HG02610 (cell line): ENCODE results near the gene IL22RA1.

ENCODE experiments used
- ATAC-seq: cut with Tn5 transposase; IDR thresholded peaks from one replicate; pipeline ENCODE4 v1.9.1; 2021; ENCODE audit warnings: mild to moderate bottlenecking, moderate library complexity; ENCODE audit not compliant: unreplicated experiment

The IL22RA1 gene

GRCh38 chr1:24117132-24117531 is 25.8 kb downstream of the IL22RA1 start:
- ATAC-seq, result no peak

- ATAC-seq, result no peak
Measured at GRCh38 chr1:24114753-24115152, 28.2 kb downstream of the IL22RA1 start.

- no peak for ATAC-seq
Measured at GRCh38 chr1:24113641-24114033, 29.3 kb downstream of the IL22RA1 start.

- ATAC-seq, result no peak
Measured at GRCh38 chr1:24111996-24112779, 30.8 kb downstream of the IL22RA1 start, which contains the start of gene MYOM3. MYOM3 (minus strand) TSS chr1:24112135; CDS start chr1:24108636, 3,499 bp downstream.

- no peak for ATAC-seq
Measured at GRCh38 chr1:24111262-24111995, 31.5 kb downstream of the IL22RA1 start.

- ATAC-seq, result no peak
Measured at GRCh38 chr1:24110642-24111261, 32.2 kb downstream of the IL22RA1 start.

GRCh38 chr1:24109686-24110475 is 33.1 kb downstream of the IL22RA1 start:
- ATAC-seq, result no peak

GRCh38 chr1:24109166-24109483 is 33.8 kb downstream of the IL22RA1 start:
- no peak for ATAC-seq

GRCh38 chr1:24108334-24109165 is 34.4 kb downstream of the IL22RA1 start:
- ATAC-seq, result no peak

- no peak for ATAC-seq
Measured at GRCh38 chr1:24107462-24108138, 35.3 kb downstream of the IL22RA1 start.

- no peak for ATAC-seq
Measured at GRCh38 chr1:24105368-24106160, 37.4 kb downstream of the IL22RA1 start.

GRCh38 chr1:24104854-24105253 is 38.1 kb downstream of the IL22RA1 start:
- ATAC-seq, result no peak

- ATAC-seq, result no peak
Measured at GRCh38 chr1:24103879-24104278, 39.1 kb downstream of the IL22RA1 start.

GRCh38 chr1:24103408-24103807 is 39.5 kb downstream of the IL22RA1 start:
- ATAC-seq, result no peak

GRCh38 chr1:24102961-24103360 is 40.0 kb downstream of the IL22RA1 start:
- ATAC-seq, result no peak

GRCh38 chr1:24101796-24102586 is 40.9 kb downstream of the IL22RA1 start:
- no peak for ATAC-seq

- no peak for ATAC-seq
Measured at GRCh38 chr1:24100945-24101737, 41.8 kb downstream of the IL22RA1 start.
